K562 (cell line): ENCODE results near the gene SRF. TPM values are rescaled to one million over a fixed set of nuclear protein-coding genes. Genes with fewer than 3 reads are reported as not detected.

Source experiments
- E2F3 ChIP-seq: fragments of 250-450 bp; sonication (Bioruptor Pico); IDR thresholded peaks from 2 replicates; pipeline ENCODE4 v1.4.0; 2020; ENCODE audit warnings: mild to moderate bottlenecking
- HMBOX1 ChIP-seq: sonication (generic); IDR thresholded peaks from 2 replicates; pipeline ENCODE4 v1.6.1; 2016
- MEF2A ChIP-seq: IDR thresholded peaks from 2 replicates; pipeline ENCODE4 v1.6.1; 2011; ENCODE audit warnings: low read depth, mild to moderate bottlenecking, low read length, moderate library complexity; ENCODE audit not compliant: control insufficient read depth
- RBM17 ChIP-seq: fragments of 200-400 bp; formaldehyde crosslinking; IDR thresholded peaks from 2 replicates; pipeline ENCODE4 v1.6.1; 2017; ENCODE audit warnings: low read depth, mild to moderate bottlenecking, low read length, borderline replicate concordance
- TAL1 ChIP-seq: fragments of 450-650 bp; IDR thresholded peaks from 2 replicates; pipeline ENCODE4 v1.6.1; 2016; ENCODE audit warnings: mild to moderate bottlenecking
- ZHX1 ChIP-seq: fragments of 150-350 bp; conservative IDR thresholded peaks from 2 replicates; pipeline ENCODE4 v1.6.1; 2014; ENCODE audit warnings: low read length
- ZMIZ1 ChIP-seq, 2 experiments: fragments of 150-350 bp in 1 of 2; IDR thresholded peaks; 2 replicates each; pipeline ENCODE4 v1.6.1; 2012 to 2016; ENCODE audit warnings: low read depth in 2 of 2, low read length in 2 of 2, mild to moderate bottlenecking in 1 of 2, moderate library complexity in 1 of 2
- ZNF274 ChIP-seq: IDR thresholded peaks from 2 replicates; pipeline ENCODE4 v1.6.1; 2011; ENCODE audit warnings: low read depth, mild to moderate bottlenecking, low read length, moderate library complexity, borderline replicate concordance
- polyA plus RNA-seq, 8 experiments: library from polyadenylated mRNA; depleted of rRNA in 4 of 8; stranded (reverse) in 5 of 8; unstranded in 3 of 8; fragments of >200 nt; fragmentation: Nextera tagmentation in 2 of 8; fragmentation: Illumina TruSeq in 1 of 8; extraction: Ambion mirVana in 2 of 8; extraction: Trizol in 1 of 8; gene quantifications; 2 replicates each; pipeline versions ENCODE4 v1.2.1 to v1.2.3, GENCODE V29; 2011 to 2014; ENCODE audit warnings: inconsistent platforms in 1 of 8, missing spikeins in 1 of 8
- total RNA-seq, 7 experiments: library from RNA; depleted of rRNA in 6 of 7; stranded (reverse); fragments of >200 nt in 6 of 7; fragmentation: Illumina TruSeq in 2 of 7; extraction: Trizol in 2 of 7; gene quantifications; 2 replicates each; pipeline versions ENCODE4 v1.2.1 to v1.2.3, GENCODE V29; 2011 to 2021; ENCODE audit warnings: low replicate concordance in 1 of 7
- TF ChIP-seq, protein P1 (sequence below), 2 experiments: fragments of 450-650 bp in 1 of 2; sonication (generic) in 1 of 2; formaldehyde crosslinking in 1 of 2; IDR thresholded peaks; 2 replicates each; pipeline versions ENCODE4 v1.7.1 to v1.9.0; 2016 to 2022; ENCODE audit warnings: inconsistent platforms in 1 of 2, mild to moderate bottlenecking in 1 of 2, missing genetic modification reagents in 1 of 2

SRF gene
- total and polyA plus RNA-seq, 9 of the 15 experiments (the other 6 are each of a cell fraction or from before 2014, with no cell fraction given), result 2.5 to 37.0 (median 24.6) TPM

DNA sequence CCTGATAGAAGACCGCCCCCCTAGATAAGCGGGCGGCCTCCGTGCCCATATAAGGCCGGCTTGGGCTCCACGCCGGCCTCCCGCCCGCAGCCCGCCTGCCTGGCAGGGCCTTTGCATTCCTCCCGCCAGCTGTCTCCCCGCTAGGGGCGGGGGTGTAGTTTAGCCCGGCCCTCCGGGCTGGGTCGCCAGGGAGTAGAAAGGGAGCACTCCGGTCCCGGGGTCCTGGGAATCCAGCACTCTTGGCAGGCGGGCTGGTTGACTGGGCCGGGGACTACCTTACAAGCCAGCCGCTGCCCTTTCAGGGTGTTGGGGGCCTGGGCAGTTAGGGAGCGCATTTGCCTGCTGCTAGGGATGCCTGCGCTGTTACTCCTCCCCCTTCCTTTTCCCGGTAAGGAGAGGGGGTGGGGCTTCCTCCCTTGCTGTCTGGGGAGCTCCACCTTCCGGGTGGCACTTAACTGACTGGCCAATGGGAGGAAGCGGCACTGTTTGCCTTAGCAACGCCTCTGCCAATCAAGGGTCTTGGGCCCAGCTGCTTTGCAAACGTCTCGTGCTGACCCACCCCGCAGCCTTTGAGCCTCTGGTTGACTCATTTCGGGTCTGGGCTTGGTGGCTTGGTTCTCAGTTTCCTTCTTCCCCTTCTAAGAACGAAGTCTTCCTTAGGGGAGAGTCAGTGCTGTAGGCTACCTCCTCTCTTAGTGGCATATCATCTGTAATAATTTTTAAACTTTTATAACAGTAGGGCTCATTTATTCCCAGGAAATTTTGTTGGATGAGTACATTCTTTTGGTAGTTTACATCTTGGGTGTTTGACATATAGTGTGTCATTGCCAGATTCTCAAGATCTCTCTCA lies 3.4 kb downstream of the SRF start (continued):
- TF ChIP-seq ZHX1 (no peak), MEF2A (no peak), ZNF274 (no peak), HMBOX1 (no peak), TAL1 (no peak), E2F3 (no peak), RBM17 (no peak), ZMIZ1 (IDR thresholded peaks at IDR 0.05; ENCODE audit: low read depth in 2 of 2, low read length in 2 of 2) (no peak)
- TF ChIP-seq, protein P1, sequence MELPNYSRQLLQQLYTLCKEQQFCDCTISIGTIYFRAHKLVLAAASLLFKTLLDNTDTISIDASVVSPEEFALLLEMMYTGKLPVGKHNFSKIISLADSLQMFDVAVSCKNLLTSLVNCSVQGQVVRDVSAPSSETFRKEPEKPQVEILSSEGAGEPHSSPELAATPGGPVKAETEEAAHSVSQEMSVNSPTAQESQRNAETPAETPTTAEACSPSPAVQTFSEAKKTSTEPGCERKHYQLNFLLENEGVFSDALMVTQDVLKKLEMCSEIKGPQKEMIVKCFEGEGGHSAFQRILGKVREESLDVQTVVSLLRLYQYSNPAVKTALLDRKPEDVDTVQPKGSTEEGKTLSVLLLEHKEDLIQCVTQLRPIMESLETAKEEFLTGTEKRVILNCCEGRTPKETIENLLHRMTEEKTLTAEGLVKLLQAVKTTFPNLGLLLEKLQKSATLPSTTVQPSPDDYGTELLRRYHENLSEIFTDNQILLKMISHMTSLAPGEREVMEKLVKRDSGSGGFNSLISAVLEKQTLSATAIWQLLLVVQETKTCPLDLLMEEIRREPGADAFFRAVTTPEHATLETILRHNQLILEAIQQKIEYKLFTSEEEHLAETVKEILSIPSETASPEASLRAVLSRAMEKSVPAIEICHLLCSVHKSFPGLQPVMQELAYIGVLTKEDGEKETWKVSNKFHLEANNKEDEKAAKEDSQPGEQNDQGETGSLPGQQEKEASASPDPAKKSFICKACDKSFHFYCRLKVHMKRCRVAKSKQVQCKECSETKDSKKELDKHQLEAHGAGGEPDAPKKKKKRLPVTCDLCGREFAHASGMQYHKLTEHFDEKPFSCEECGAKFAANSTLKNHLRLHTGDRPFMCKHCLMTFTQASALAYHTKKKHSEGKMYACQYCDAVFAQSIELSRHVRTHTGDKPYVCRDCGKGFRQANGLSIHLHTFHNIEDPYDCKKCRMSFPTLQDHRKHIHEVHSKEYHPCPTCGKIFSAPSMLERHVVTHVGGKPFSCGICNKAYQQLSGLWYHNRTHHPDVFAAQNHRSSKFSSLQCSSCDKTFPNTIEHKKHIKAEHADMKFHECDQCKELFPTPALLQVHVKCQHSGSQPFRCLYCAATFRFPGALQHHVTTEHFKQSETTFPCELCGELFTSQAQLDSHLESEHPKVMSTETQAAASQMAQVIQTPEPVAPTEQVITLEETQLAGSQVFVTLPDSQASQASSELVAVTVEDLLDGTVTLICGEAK (IDR thresholded peaks at IDR 0.05), result peak; percentile 60
- TF ChIP-seq, protein P1 (CRISPR knock-in tag; IDR thresholded peaks at IDR 0.05), result no peak
